Breast epithelium (tissue), 4 donors: ENCODE results near the gene FBXO5. TPM values are rescaled to one million over a fixed set of nuclear protein-coding genes. Genes with fewer than 3 reads are reported as not detected.

ENCODE experiments used
- DNase-seq, 2 donors: peaks; one replicate each; pipeline ENCODE4 v3.0.0-alpha.2; 2019; ENCODE audit warnings: low spot score in 2 of 2
- H3K27ac ChIP-seq, 2 donors: fragments of 200-600 bp; sonication (generic) in 1 of 2; one replicate each; pipeline ENCODE4 v1.5.1; 2016 to 2019; ENCODE audit warnings: mild to moderate bottlenecking in 1 of 2
- H3K27me3 ChIP-seq, 2 donors: fragments of 200-600 bp; sonication (generic) in 1 of 2; one replicate each; pipeline versions ENCODE4 v1.5.1 to v1.6.0; 2017 to 2019; ENCODE audit warnings: control low read depth in 1 of 2, mild to moderate bottlenecking in 1 of 2
- H3K36me3 ChIP-seq: fragments of 200-600 bp; one replicate; pipeline ENCODE4 v1.5.1; 2019
- H3K4me1 ChIP-seq, 2 donors: fragments of 200-600 bp; sonication (generic); one replicate each; pipeline ENCODE4 v1.5.1; 2016 to 2019; ENCODE audit warnings: control low read depth in 1 of 2
- H3K4me3 ChIP-seq, 3 donors: fragments of 200-600 bp; sonication (generic); 1 replicate in 2 of 3; 2 replicates in 1 of 3; pipeline ENCODE4 v1.5.1; 2016 to 2019; ENCODE audit warnings: mild to moderate bottlenecking in 3 of 3, moderate library complexity in 2 of 3
- H3K9me3 ChIP-seq, 2 donors: fragments of 200-600 bp; sonication (generic) in 1 of 2; one replicate each; pipeline ENCODE4 v1.5.1; 2016 to 2019; ENCODE audit warnings: control low read depth in 1 of 2
- CTCF ChIP-seq, 3 donors: fragments of 450-650 bp; IDR thresholded peaks; one replicate each; pipeline ENCODE4 v1.5.1; 2016 to 2017; ENCODE audit warnings: antibody characterized with exemption in 3 of 3, mild to moderate bottlenecking in 3 of 3, moderate library complexity in 3 of 3
- POLR2A ChIP-seq: fragments of 450-650 bp; IDR thresholded peaks from one replicate; pipeline ENCODE4 v1.6.1; 2016; ENCODE audit warnings: antibody characterized with exemption, mild to moderate bottlenecking, moderate library complexity
- POLR2AphosphoS5 ChIP-seq, 3 donors: sonication (generic); formaldehyde crosslinking; IDR thresholded peaks; one replicate each; pipeline ENCODE4 v1.6.1; 2017; ENCODE audit warnings: antibody characterized with exemption in 3 of 3
- intact Hi-C: fragments of 100-400 bp; cut with DNase I; formaldehyde crosslinking; loops from one replicate; pipeline ENCODE4 v1.15.1; 2023; ENCODE audit warnings: low total_unique reads
- total RNA-seq, 3 donors: library from RNA; depleted of rRNA; stranded (reverse); fragments of >200 nt; gene quantifications; one replicate each; pipeline ENCODE4 v1.1.0, GENCODE V29; 2016

The FBXO5 gene
- total RNA-seq, 3 donors from 2014 or later, result 4.0 to 7.0 (median 4.3) TPM

GRCh38 chr6:153027480-153027879, 44.6 kb upstream of the FBXO5 start:
- Histone ChIP-seq H3K4me3 (no peak overlapping the region), H3K36me3 (no peaks in the 10 kb centered on the region), H3K27me3 (no peaks in the 10 kb centered on the region), H3K9me3 (no peaks in the 10 kb centered on the region), H3K4me1 (no peaks in the 10 kb centered on the region), H3K27ac (no peak overlapping the region)
- TF ChIP-seq CTCF (IDR thresholded peaks at IDR 0.05) (no peak), POLR2A (no peak), POLR2AphosphoS5 (IDR thresholded peaks at IDR 0.05) (no peak)
- intact Hi-C loops, result no loop called here
- DNase-seq, result no peak

GRCh38 chr6:153024709-153025017, 41.8 kb upstream of the FBXO5 start:
- Histone ChIP-seq H3K4me1 (no peaks in the 10 kb centered on the region), H3K27me3 (no peaks in the 10 kb centered on the region), H3K9me3 (no peaks in the 10 kb centered on the region), H3K4me3 (no peak overlapping the region), H3K36me3 (no peaks in the 10 kb centered on the region), H3K27ac (no peak overlapping the region)
- TF ChIP-seq CTCF (IDR thresholded peaks at IDR 0.05), result peak in 1 of 3 donors; percentile 8
- TF ChIP-seq POLR2A, result no peak
- no peak for TF ChIP-seq POLR2AphosphoS5 (IDR thresholded peaks at IDR 0.05)
- intact Hi-C loops, result no loop called here
- no peak for DNase-seq

GRCh38 chr6:153023977-153024708, 41.3 kb upstream of the FBXO5 start:
- Histone ChIP-seq H3K36me3 (no peaks in the 10 kb centered on the region), H3K27me3 (no peaks in the 10 kb centered on the region), H3K27ac (no peak overlapping the region), H3K4me1 (no peaks in the 10 kb centered on the region), H3K9me3 (no peaks in the 10 kb centered on the region), H3K4me3 (no peak overlapping the region)
- DNase-seq, result no peak
- intact Hi-C loops, result no loop called here
- TF ChIP-seq CTCF (IDR thresholded peaks at IDR 0.05), result peak; percentile 43 to 57 (median 53)
- TF ChIP-seq POLR2AphosphoS5 (IDR thresholded peaks at IDR 0.05), result no peak
- no peak for TF ChIP-seq POLR2A

- no peak for DNase-seq
- H3K27me3 ChIP-seq, result no peaks in the 10 kb centered on the region
- H3K4me3 ChIP-seq, result no peak overlapping the region
- H3K27ac ChIP-seq, result no peak overlapping the region
- H3K4me1 ChIP-seq, result no peaks in the 10 kb centered on the region
- TF ChIP-seq POLR2AphosphoS5 (IDR thresholded peaks at IDR 0.05) (no peak), POLR2A (no peak), CTCF (IDR thresholded peaks at IDR 0.05) (no peak)
- no peaks in the 10 kb centered on the region for H3K36me3 ChIP-seq
- H3K9me3 ChIP-seq, result no peaks in the 10 kb centered on the region
- intact Hi-C loops, result no loop called here
These were observed 35.5 kb upstream of the FBXO5 start for GRCh38 chr6:153018355-153018754.

- TF ChIP-seq POLR2A, result no peak
- TF ChIP-seq CTCF (IDR thresholded peaks at IDR 0.05), result no peak
- TF ChIP-seq POLR2AphosphoS5 (IDR thresholded peaks at IDR 0.05), result no peak
- DNase-seq, result no peak
- intact Hi-C loops, result no loop called here
- Histone ChIP-seq H3K4me1 (no peaks in the 10 kb centered on the region), H3K9me3 (no peaks in the 10 kb centered on the region), H3K27ac (no peak overlapping the region), H3K36me3 (no peaks in the 10 kb centered on the region), H3K4me3 (no peak overlapping the region), H3K27me3 (no peaks in the 10 kb centered on the region)
These were observed 34.0 kb upstream of the FBXO5 start for GRCh38 chr6:153016846-153017245.
